HepG2 (cell line): ENCODE data around the gene HAPLN2. TPM values are rescaled to one million over a fixed set of nuclear protein-coding genes. Genes with fewer than 3 reads are reported as not detected.
A peak's percentile ranks its signal among the peaks of the same experiment; 100 is the strongest.

ENCODE experiments used
- DNMT1 ChIP-seq: sonication (generic); formaldehyde crosslinking; IDR thresholded peaks from 2 replicates; pipeline ENCODE4 v1.5.1; 2020; ENCODE audit warnings: mild to moderate bottlenecking, missing genetic modification reagents
- HNRNPK ChIP-seq: fragments of 200-400 bp; formaldehyde crosslinking; IDR thresholded peaks from 2 replicates; pipeline ENCODE4 v1.6.1; 2018; ENCODE audit warnings: low read length, low read depth, moderate library complexity, mild to moderate bottlenecking; ENCODE audit not compliant: poor library complexity, severe bottlenecking
- LCORL ChIP-seq, 2 experiments: fragments of 450-650 bp in 1 of 2; sonication (generic) in 1 of 2; formaldehyde crosslinking in 1 of 2; IDR thresholded peaks; 2 replicates each; pipeline versions ENCODE4 v1.5.0 to v1.6.1; 2017 to 2020; ENCODE audit warnings: antibody characterized with exemption in 1 of 2, missing genetic modification reagents in 1 of 2
- SPEN ChIP-seq: sonication (generic); formaldehyde crosslinking; IDR thresholded peaks from 2 replicates; pipeline ENCODE4 v1.5.1; 2020; ENCODE audit warnings: low read depth, mild to moderate bottlenecking, missing genetic modification reagents
- ZNF432 ChIP-seq: sonication (generic); formaldehyde crosslinking; IDR thresholded peaks from 2 replicates; pipeline ENCODE4 v1.5.0; 2020; ENCODE audit warnings: missing genetic modification reagents, mild to moderate bottlenecking, borderline replicate concordance
- ZNF670 ChIP-seq: sonication (generic); formaldehyde crosslinking; IDR thresholded peaks from 2 replicates; pipeline ENCODE4 v1.8.0; 2022; ENCODE audit warnings: mild to moderate bottlenecking, missing genetic modification reagents, borderline replicate concordance
- ZNF687 ChIP-seq: sonication (generic); formaldehyde crosslinking; IDR thresholded peaks from 2 replicates; pipeline ENCODE4 v1.5.1; 2020; ENCODE audit warnings: mild to moderate bottlenecking, missing genetic modification reagents, moderate library complexity
- ZSCAN25 ChIP-seq: sonication (generic); formaldehyde crosslinking; IDR thresholded peaks from 2 replicates; pipeline ENCODE4 v1.8.0; 2022; ENCODE audit warnings: mild to moderate bottlenecking, missing genetic modification reagents
- polyA plus RNA-seq, 8 experiments: library from polyadenylated mRNA; depleted of rRNA in 3 of 8; stranded (reverse) in 7 of 8; unstranded in 1 of 8; fragments of >200 nt; fragmentation: Illumina TruSeq in 4 of 8; extraction: Trizol in 4 of 8; gene quantifications; 2 replicates each; pipeline versions ENCODE4 v1.2.1 to v1.2.3, GENCODE V29; 2011 to 2016; ENCODE audit warnings: low read depth in 4 of 8, missing spikeins in 1 of 8, mixed read lengths in 1 of 8; ENCODE audit not compliant: insufficient read depth in 1 of 8
- total RNA-seq, 5 experiments: library from RNA; depleted of rRNA; stranded (reverse); fragments of >200 nt; fragmentation: Illumina TruSeq; extraction: Trizol; gene quantifications; 2 replicates each; pipeline ENCODE4 v1.2.3, GENCODE V29; 2016; ENCODE audit warnings: low read depth in 1 of 5

Gene HAPLN2
- total and polyA plus RNA-seq, 2 of the 13 experiments (the other 11 are each of a cell fraction or from before 2014, with no cell fraction given): not detected

- peak; percentile 10; the same call in 1 of the 2 replicates for TF ChIP-seq ZNF687 (CRISPR knock-in tag)
- 0 out of 2 replicates have a peak, but pooled peaks have one; percentile 5 for TF ChIP-seq SPEN (CRISPR knock-in tag)
- TF ChIP-seq DNMT1 (CRISPR knock-in tag): no peak
- TF ChIP-seq LCORL (IDR thresholded peaks at IDR 0.05): no peak
- no peak for TF ChIP-seq LCORL (CRISPR knock-in tag; IDR thresholded peaks at IDR 0.05)
- TF ChIP-seq ZNF432: no peak
- no peak for TF ChIP-seq ZSCAN25 (CRISPR knock-in tag)
- no peak for TF ChIP-seq HNRNPK
- TF ChIP-seq ZNF670: no peak
Measured at GRCh38 chr1:156582388-156583017, 36.7 kb upstream of the HAPLN2 start (continued).
